HepG2 (cell line): ENCODE results near the gene ZNF75A. TPM values are rescaled to one million over a fixed set of nuclear protein-coding genes. Genes with fewer than 3 reads are reported as not detected.
A peak's percentile ranks its signal among the peaks of the same experiment; 100 is the strongest.

Experiments used
- ARID2 ChIP-seq: sonication (generic); formaldehyde crosslinking; IDR thresholded peaks from 2 replicates; pipeline ENCODE4 v1.8.1; 2022; ENCODE audit warnings: mild to moderate bottlenecking, missing genetic modification reagents, borderline replicate concordance
- GTF2F1 ChIP-seq: fragments of 150-350 bp; IDR thresholded peaks from 2 replicates; pipeline ENCODE4 v1.6.1; 2014; ENCODE audit warnings: low read length
- HNF4A ChIP-seq: sonication (generic); formaldehyde crosslinking; IDR thresholded peaks from 2 replicates; pipeline ENCODE4 v1.4.0; 2020; ENCODE audit warnings: missing genetic modification reagents
- IRF2 ChIP-seq: IDR thresholded peaks from 2 replicates; pipeline ENCODE4 v1.6.1; 2018; ENCODE audit warnings: missing genetic modification reagents, missing compliant biosample characterization
- KDM1A ChIP-seq: IDR thresholded peaks from 2 replicates; pipeline ENCODE4 v1.6.1; 2016; ENCODE audit warnings: missing compliant biosample characterization
- LCORL ChIP-seq, 2 experiments: fragments of 450-650 bp in 1 of 2; sonication (generic) in 1 of 2; formaldehyde crosslinking in 1 of 2; IDR thresholded peaks; 2 replicates each; pipeline versions ENCODE4 v1.5.0 to v1.6.1; 2017 to 2020; ENCODE audit warnings: antibody characterized with exemption in 1 of 2, missing genetic modification reagents in 1 of 2
- RAD51 ChIP-seq: fragments of 450-650 bp; IDR thresholded peaks from 2 replicates; pipeline ENCODE4 v1.6.1; 2016; ENCODE audit warnings: borderline replicate concordance
- SMARCC2 ChIP-seq: fragments of 450-650 bp; IDR thresholded peaks from 2 replicates; pipeline ENCODE4 v1.6.1; 2017; ENCODE audit warnings: antibody characterized with exemption, mild to moderate bottlenecking
- TGIF2 ChIP-seq: IDR thresholded peaks from 2 replicates; pipeline ENCODE4 v1.6.1; 2016; ENCODE audit warnings: control low read depth, missing compliant biosample characterization
- TOPORS ChIP-seq: sonication (generic); formaldehyde crosslinking; IDR thresholded peaks from 2 replicates; pipeline ENCODE4 v1.8.0; 2023; ENCODE audit warnings: mild to moderate bottlenecking, missing genetic modification reagents
- ZNF530 ChIP-seq: sonication (generic); formaldehyde crosslinking; IDR thresholded peaks from 2 replicates; pipeline ENCODE4 v1.5.0; 2020; ENCODE audit warnings: low read depth, mild to moderate bottlenecking, missing genetic modification reagents
- ZNF543 ChIP-seq: sonication (generic); formaldehyde crosslinking; IDR thresholded peaks from 2 replicates; pipeline ENCODE4 v1.4.0; 2020; ENCODE audit warnings: mild to moderate bottlenecking, missing genetic modification reagents
- ZNF550 ChIP-seq: sonication (generic); formaldehyde crosslinking; IDR thresholded peaks from 2 replicates; pipeline ENCODE4 v1.4.0; 2020; ENCODE audit warnings: mild to moderate bottlenecking, missing genetic modification reagents, borderline replicate concordance
- ZNF605 ChIP-seq: sonication (generic); formaldehyde crosslinking; IDR thresholded peaks from 2 replicates; pipeline ENCODE4 v1.8.0; 2022; ENCODE audit warnings: mild to moderate bottlenecking, missing genetic modification reagents
- polyA plus RNA-seq, 8 experiments: library from polyadenylated mRNA; depleted of rRNA in 3 of 8; stranded (reverse) in 7 of 8; unstranded in 1 of 8; fragments of >200 nt; fragmentation: Illumina TruSeq in 4 of 8; extraction: Trizol in 4 of 8; gene quantifications; 2 replicates each; pipeline versions ENCODE4 v1.2.1 to v1.2.3, GENCODE V29; 2011 to 2016; ENCODE audit warnings: low read depth in 4 of 8, missing spikeins in 1 of 8, mixed read lengths in 1 of 8; ENCODE audit not compliant: insufficient read depth in 1 of 8
- total RNA-seq, 5 experiments: library from RNA; depleted of rRNA; stranded (reverse); fragments of >200 nt; fragmentation: Illumina TruSeq; extraction: Trizol; gene quantifications; 2 replicates each; pipeline ENCODE4 v1.2.3, GENCODE V29; 2016; ENCODE audit warnings: low read depth in 1 of 5
- TF ChIP-seq, protein P1 (sequence below): sonication (generic); formaldehyde crosslinking; IDR thresholded peaks from 2 replicates; pipeline ENCODE4 v1.5.0; 2020; ENCODE audit warnings: missing genetic modification reagents
- TF ChIP-seq, protein P2 (sequence below): sonication (generic); formaldehyde crosslinking; IDR thresholded peaks from 2 replicates; pipeline ENCODE4 v1.8.0; 2022; ENCODE audit warnings: missing genetic modification reagents, mild to moderate bottlenecking, moderate library complexity, borderline replicate concordance
- TF ChIP-seq, protein P3 (sequence below): fragments of 450-650 bp; IDR thresholded peaks from 2 replicates; pipeline ENCODE4 v1.6.1; 2017; ENCODE audit warnings: mild to moderate bottlenecking
- TF ChIP-seq, protein P4 (sequence below): IDR thresholded peaks from 2 replicates; pipeline ENCODE4 v1.6.1; 2018; ENCODE audit warnings: missing genetic modification reagents
- TF ChIP-seq, protein P5 (sequence below): sonication (generic); formaldehyde crosslinking; IDR thresholded peaks from 2 replicates; pipeline ENCODE4 v1.4.0; 2020; ENCODE audit warnings: low read depth, mild to moderate bottlenecking, missing genetic modification reagents
- TF ChIP-seq, protein P6 (sequence below): sonication (generic); formaldehyde crosslinking; IDR thresholded peaks from 2 replicates; pipeline ENCODE4 v1.8.0; 2022; ENCODE audit warnings: mild to moderate bottlenecking, missing genetic modification reagents, borderline replicate concordance

Gene ZNF75A
- total and polyA plus RNA-seq, 2 of the 13 experiments (the other 11 are each of a cell fraction or from before 2014, with no cell fraction given): 1.4 to 2.1 TPM

DNA sequence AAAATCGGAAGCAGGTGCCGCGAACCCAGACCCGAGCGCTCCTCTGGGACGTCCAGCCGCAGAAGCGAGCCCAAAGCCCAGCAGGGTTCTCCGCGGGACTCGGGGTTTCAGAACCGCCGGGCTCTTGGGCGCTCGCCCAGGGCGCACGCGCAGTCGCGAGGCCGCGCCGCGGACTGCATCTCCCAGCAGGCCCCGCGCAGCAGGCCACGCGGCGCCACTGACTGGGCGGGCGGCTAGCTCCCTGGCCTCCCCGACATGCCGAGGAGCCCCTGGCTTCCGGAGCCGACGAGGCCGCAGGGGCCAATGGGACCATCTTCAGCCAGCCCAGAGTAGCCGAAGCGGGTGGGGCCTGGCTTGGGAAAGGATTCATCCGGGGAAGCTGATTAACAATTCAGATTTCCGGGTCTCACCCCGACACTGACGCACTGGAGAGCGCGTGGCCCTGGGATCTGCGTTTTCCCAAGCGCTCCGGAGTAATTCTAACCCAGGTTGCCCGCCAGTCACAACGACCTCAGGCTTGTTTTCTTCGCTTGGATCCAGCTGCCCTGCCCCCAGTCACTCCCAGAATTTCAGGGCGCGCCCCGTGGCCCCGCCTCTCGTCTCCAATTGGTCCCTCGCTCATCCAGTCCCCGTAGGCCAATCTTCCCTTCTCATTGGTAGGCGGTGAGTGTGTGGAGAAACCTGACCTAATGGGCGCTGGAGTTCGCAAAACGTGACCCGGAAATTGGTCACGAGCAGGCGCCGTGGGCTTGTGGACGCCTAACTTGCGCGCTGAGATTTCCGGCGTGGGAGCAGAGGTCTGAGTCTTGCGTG lies 22.4 kb upstream of the ZNF75A start, which contains the start of gene ZNF263 (continued):
- TF ChIP-seq, protein P1, sequence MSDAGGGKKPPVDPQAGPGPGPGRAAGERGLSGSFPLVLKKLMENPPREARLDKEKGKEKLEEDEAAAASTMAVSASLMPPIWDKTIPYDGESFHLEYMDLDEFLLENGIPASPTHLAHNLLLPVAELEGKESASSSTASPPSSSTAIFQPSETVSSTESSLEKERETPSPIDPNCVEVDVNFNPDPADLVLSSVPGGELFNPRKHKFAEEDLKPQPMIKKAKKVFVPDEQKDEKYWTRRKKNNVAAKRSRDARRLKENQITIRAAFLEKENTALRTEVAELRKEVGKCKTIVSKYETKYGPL (CRISPR knock-in tag): 0 out of 2 replicates have a peak, but pooled peaks have one; percentile 19
- TF ChIP-seq, protein P2, sequence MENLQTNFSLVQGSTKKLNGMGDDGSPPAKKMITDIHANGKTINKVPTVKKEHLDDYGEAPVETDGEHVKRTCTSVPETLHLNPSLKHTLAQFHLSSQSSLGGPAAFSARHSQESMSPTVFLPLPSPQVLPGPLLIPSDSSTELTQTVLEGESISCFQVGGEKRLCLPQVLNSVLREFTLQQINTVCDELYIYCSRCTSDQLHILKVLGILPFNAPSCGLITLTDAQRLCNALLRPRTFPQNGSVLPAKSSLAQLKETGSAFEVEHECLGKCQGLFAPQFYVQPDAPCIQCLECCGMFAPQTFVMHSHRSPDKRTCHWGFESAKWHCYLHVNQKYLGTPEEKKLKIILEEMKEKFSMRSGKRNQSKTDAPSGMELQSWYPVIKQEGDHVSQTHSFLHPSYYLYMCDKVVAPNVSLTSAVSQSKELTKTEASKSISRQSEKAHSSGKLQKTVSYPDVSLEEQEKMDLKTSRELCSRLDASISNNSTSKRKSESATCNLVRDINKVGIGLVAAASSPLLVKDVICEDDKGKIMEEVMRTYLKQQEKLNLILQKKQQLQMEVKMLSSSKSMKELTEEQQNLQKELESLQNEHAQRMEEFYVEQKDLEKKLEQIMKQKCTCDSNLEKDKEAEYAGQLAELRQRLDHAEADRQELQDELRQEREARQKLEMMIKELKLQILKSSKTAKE (CRISPR knock-in tag): no peak
- peak; percentile 90; the same call in 1 of the 2 replicates for TF ChIP-seq ZNF543 (CRISPR knock-in tag)
- no peak for TF ChIP-seq ARID2
- 0 out of 2 replicates have a peak, but pooled peaks have one; percentile 28 for TF ChIP-seq TOPORS (CRISPR knock-in tag)
- TF ChIP-seq, protein P3, sequence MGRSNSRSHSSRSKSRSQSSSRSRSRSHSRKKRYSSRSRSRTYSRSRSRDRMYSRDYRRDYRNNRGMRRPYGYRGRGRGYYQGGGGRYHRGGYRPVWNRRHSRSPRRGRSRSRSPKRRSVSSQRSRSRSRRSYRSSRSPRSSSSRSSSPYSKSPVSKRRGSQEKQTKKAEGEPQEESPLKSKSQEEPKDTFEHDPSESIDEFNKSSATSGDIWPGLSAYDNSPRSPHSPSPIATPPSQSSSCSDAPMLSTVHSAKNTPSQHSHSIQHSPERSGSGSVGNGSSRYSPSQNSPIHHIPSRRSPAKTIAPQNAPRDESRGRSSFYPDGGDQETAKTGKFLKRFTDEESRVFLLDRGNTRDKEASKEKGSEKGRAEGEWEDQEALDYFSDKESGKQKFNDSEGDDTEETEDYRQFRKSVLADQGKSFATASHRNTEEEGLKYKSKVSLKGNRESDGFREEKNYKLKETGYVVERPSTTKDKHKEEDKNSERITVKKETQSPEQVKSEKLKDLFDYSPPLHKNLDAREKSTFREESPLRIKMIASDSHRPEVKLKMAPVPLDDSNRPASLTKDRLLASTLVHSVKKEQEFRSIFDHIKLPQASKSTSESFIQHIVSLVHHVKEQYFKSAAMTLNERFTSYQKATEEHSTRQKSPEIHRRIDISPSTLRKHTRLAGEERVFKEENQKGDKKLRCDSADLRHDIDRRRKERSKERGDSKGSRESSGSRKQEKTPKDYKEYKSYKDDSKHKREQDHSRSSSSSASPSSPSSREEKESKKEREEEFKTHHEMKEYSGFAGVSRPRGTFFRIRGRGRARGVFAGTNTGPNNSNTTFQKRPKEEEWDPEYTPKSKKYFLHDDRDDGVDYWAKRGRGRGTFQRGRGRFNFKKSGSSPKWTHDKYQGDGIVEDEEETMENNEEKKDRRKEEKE: no peak
- TF ChIP-seq HNF4A (CRISPR knock-in tag): peak; percentile 38
- peak; percentile 38 for TF ChIP-seq IRF2
- peak; percentile 81 for TF ChIP-seq ZNF605 (CRISPR knock-in tag)
- peak; percentile 45; the same call in 1 of the 2 replicates for TF ChIP-seq RAD51
- TF ChIP-seq, protein P4, sequence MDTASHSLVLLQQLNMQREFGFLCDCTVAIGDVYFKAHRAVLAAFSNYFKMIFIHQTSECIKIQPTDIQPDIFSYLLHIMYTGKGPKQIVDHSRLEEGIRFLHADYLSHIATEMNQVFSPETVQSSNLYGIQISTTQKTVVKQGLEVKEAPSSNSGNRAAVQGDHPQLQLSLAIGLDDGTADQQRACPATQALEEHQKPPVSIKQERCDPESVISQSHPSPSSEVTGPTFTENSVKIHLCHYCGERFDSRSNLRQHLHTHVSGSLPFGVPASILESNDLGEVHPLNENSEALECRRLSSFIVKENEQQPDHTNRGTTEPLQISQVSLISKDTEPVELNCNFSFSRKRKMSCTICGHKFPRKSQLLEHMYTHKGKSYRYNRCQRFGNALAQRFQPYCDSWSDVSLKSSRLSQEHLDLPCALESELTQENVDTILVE: no peak
- TF ChIP-seq KDM1A (CRISPR knock-in tag): no peak
- TF ChIP-seq SMARCC2: no peak
- peak; percentile 25; the same call in 1 of the 2 replicates for TF ChIP-seq GTF2F1
- TF ChIP-seq, protein P5, sequence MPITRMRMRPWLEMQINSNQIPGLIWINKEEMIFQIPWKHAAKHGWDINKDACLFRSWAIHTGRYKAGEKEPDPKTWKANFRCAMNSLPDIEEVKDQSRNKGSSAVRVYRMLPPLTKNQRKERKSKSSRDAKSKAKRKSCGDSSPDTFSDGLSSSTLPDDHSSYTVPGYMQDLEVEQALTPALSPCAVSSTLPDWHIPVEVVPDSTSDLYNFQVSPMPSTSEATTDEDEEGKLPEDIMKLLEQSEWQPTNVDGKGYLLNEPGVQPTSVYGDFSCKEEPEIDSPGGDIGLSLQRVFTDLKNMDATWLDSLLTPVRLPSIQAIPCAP: no peak
- peak; percentile 75 for TF ChIP-seq TGIF2 (CRISPR knock-in tag)
- TF ChIP-seq ZNF550 (CRISPR knock-in tag): no peak
- TF ChIP-seq ZNF530 (CRISPR knock-in tag): no peak
- TF ChIP-seq, protein P6, sequence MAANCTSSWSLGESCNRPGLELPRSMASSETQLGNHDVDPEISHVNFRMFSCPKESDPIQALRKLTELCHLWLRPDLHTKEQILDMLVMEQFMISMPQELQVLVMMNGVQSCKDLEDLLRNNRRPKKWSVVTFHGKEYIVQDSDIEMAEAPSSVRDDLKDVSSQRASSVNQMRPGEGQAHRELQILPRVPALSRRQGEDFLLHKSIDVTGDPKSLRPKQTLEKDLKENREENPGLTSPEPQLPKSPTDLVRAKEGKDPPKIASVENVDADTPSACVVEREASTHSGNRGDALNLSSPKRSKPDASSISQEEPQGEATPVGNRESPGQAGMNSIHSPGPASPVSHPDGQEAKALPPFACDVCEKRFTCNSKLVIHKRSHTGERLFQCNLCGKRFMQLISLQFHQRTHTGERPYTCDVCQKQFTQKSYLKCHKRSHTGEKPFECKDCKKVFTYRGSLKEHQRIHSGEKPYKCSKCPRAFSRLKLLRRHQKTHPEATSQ (CRISPR knock-in tag): no peak; the same call in 1 of the 2 replicates
- TF ChIP-seq LCORL (IDR thresholded peaks at IDR 0.05): no peak
- peak; percentile 42; the same call in 1 of the 2 replicates for TF ChIP-seq LCORL (CRISPR knock-in tag; IDR thresholded peaks at IDR 0.05)
